ENCODE data around the gene PDE2A.

Gene PDE2A

DNA sequence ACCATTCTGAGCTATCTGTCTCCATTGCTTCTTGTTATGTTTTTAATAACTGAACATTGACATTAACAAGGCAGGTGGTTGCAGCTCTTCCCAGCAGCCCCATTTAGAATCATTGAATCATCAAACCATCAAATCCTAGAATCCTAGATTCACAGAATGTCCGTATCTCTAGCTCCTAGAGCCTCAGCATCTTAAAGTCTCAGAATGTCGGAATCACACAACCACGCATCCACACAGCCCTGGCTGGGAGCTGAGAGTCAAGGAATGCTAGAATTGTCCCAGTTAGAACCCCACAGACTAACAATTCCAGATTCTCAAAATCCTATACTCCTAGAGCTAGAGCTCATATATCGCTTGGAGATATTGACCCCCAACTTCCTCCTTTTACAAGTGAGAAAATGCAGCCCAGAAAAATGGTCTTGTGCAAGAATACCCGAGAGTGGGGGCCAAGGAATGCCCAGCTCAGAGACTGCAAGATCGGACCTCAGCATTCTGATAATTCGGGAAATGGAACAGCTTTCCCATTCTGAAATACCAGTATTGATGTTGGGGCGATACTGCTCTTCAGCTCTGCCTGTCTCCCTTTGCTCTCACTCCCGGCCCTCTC, 38.8 kb downstream of the PDE2A start:
- TF ChIP-seq GATA3 (IDR thresholded peaks at IDR 0.05; ENCODE audit: low read depth, low read length) = no peak
- no peak for TF ChIP-seq GATA2 (IDR thresholded peaks at IDR 0.05; ENCODE audit: low read depth, low read length)

DNA sequence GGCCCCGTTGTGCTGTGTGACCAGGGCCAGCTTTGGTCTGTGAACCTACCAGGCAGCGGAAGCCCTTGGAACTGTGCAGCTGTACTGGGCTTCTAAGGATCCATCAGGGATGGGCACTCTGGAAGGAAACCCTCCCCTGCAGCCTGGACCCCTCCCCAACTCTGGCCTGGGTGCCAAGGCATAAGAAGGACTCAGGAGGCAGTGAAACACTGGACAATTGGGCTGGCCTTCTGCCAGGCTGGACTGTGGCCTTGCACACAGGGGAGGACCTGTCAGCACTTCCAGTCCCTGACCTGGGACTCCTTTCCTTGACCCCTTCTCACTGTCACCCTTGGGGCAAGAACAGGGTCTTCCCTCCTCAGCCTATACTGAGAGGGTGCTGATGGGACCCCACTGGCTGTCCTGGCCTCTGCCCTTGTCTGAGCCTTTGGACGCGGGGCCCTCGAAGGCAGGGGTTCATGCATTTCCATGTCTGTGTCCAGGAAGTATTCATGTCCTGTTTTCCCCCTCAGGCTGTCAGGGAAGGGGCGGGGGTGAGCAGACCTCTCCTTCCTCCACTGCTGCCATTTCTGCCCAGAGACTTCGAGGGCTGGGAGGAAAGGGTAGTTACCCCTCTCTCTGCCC, 39.6 kb downstream of the PDE2A start:
- TF ChIP-seq GATA2 (IDR thresholded peaks at IDR 0.05; ENCODE audit: low read depth, low read length) = no peak
- no peak for TF ChIP-seq GATA3 (IDR thresholded peaks at IDR 0.05; ENCODE audit: low read depth, low read length)

DNA sequence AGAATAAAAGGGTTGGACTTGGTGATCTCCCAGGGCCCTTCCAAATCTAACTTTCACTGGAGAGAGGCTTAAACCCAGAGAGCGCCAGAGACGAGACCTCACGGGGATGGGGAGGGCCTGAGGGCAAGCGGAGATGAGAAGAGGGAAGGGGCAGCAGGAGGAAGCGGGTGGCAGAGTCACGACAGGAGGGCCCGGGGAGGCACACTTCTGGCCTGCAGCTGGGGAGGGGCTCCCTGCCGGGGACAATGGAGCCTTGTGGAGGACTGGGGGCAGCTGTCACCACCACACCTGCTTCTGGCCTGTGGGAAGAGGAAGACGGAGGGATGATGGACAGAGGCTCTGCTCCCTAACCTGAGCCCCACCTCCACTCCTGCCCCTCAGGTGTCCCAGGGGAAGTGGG, 40.2 kb downstream of the PDE2A start:
- TF ChIP-seq GATA3 (IDR thresholded peaks at IDR 0.05; ENCODE audit: low read depth, low read length) (no peak), GATA2 (IDR thresholded peaks at IDR 0.05; ENCODE audit: low read depth, low read length) (no peak)

DNA sequence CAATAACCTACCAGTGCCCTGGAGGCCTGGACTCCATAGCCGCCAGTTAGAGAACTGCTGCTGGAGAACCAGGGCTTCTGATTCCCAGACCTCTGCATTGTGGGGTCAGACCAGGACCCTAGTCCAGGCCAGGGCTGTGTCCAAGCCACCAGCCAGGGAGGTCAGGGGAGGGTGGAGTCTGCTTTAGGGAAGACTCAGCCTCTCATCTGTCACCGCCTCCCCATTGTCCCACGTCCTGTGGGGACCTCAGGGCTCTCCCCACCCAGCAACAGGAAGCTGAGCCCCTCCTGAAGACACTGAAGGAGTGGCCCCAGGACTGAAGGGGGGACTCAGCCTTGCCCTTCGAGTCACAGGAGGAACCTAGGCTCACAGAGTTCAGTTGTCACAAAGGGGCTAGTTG, 41.2 kb downstream of the PDE2A start:
- TF ChIP-seq GATA3 (IDR thresholded peaks at IDR 0.05; ENCODE audit: low read depth, low read length) (no peak), GATA2 (IDR thresholded peaks at IDR 0.05; ENCODE audit: low read depth, low read length) (no peak)

DNA sequence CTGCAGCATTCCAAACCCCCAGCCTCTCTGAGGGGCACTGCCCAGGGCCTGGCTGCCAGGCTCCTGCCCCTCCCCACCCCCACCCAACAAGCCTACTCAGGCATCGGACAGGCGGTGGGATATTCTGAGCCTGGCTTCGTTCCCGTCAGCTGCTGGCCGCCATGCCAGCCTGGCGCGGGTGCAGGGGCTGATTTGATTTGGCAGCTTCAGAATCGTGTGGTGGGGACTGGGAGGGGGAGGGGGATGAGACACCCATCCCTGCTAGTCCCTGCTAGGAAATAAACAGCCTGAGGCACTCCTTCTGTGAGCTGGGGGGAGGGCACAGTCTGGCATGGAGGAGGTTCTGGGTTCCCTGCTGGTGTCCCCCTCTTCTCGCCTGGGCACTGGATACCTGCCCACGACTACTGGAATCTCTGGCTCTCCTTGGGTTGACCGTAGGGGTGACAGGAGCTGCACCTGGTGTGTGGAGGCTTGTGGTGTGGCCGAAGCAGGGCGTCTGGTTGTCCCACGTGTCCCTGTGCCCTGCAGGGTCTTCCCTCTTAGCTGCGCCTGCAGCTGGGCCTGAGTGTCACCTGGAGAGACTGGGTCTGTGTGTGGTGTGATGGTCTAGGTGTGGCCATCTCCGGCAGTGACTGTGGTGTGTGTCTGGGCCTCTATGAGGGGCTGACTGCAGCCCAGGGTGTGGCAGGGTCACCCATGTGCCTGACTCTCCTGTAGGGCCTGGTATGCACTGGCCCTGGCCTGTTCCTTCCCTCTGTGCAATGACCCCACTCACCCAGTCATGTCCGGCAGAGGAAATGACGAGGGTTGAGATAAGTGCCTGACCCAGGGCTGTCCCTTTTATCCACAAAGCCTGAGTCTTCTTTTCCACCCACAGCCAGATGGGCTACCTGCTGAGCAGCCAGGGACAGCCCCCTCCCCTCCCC, 42.2 kb downstream of the PDE2A start:
- TF ChIP-seq GATA3 (IDR thresholded peaks at IDR 0.05; ENCODE audit: low read depth, low read length) = no peak
- no peak for TF ChIP-seq GATA2 (IDR thresholded peaks at IDR 0.05; ENCODE audit: low read depth, low read length)

DNA sequence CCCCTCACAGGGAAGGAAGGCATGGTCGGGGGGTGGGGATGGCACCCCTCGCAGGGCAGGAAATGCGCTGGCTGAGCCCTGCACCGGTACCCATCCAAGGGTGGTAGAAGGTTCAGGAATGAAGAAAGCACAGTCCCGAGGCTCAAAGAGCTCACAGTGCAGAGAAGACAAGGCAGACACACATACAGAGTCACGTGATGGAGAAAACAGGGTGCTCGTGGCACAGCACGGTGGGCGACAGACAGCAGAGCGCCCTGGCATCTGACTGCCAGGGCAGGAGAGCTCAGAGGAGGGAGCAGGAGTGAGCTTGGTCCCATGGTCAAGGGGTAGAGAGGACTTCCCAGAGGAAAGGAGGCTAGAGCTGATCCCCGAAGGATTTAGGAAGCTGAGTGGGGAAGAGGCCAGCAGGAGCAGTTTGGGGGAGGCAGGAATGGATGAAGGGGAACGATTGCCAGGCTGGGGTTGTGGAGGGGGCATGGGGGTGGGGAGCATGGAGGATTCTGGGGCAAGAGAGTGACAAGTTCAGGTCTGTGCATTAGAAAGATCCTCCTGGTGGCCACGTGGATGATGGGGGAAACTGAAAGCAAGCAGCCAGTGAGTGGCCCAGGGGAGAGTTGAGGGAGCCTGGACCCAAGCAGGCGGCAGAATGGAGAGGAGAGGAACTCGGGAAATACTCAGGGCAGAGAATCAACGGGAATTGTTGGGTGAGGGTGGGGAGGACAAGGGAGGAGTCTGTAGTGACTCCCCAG, 43.9 kb downstream of the PDE2A start:
- TF ChIP-seq GATA3 (IDR thresholded peaks at IDR 0.05; ENCODE audit: low read depth, low read length) (no peak), GATA2 (IDR thresholded peaks at IDR 0.05; ENCODE audit: low read depth, low read length) (no peak)

DNA sequence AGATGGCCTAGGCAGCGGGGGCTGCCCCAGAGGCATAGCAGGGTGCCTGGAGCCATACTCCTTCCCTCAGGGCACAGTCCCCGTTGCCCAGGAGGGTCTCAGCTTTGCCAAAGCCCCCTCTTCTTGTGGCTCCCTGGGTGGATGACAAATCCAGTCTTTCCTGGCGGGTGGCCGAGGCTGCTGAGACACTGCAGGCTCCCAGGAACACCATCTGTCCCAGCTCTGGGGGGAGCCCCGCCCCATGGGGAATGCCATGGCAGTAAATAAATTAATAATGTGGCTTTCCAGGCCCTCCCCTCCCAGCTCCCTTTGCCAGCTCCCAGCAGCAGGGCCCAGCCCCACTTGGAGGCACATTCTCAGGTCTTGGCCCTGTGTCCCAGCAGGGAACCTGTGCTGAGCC, 45.0 kb downstream of the PDE2A start:
- TF ChIP-seq GATA2 (IDR thresholded peaks at IDR 0.05; ENCODE audit: low read depth, low read length) = no peak
- no peak for TF ChIP-seq GATA3 (IDR thresholded peaks at IDR 0.05; ENCODE audit: low read depth, low read length)

DNA sequence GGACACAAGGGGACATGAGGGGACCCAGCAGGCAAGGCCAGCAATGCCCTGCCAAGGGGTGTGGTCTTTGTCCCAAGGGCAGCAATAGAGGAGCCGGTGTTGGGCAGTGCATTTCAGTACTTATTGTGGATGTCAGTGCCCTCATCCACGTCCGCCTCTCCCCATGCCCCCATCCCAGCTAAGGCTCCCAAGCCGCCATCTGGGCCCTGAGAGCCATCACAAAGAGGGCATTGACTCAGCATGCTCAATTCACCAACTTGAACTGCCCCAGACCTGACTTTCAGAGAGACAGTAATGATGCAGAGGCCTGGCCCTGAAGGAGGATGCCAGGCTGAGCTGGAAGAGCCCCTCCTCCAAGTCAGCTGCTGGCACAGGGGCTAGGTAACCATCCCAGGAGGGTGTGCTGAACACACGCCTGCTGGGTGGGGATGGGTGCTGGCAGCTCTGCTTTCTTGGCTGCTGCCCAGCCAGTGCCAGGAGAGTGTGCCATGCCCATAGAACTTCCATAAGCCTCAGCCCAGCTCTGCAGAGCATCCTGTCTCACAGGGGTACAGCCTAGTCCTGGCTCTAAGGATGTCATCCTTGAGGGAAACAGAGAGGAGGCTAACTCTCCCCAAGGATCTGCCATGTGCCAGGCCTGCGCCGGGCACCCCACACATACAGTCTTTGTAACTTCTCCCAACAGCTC, 46.5 kb downstream of the PDE2A start:
- TF ChIP-seq GATA3 (IDR thresholded peaks at IDR 0.05; ENCODE audit: low read depth, low read length) = no peak

DNA sequence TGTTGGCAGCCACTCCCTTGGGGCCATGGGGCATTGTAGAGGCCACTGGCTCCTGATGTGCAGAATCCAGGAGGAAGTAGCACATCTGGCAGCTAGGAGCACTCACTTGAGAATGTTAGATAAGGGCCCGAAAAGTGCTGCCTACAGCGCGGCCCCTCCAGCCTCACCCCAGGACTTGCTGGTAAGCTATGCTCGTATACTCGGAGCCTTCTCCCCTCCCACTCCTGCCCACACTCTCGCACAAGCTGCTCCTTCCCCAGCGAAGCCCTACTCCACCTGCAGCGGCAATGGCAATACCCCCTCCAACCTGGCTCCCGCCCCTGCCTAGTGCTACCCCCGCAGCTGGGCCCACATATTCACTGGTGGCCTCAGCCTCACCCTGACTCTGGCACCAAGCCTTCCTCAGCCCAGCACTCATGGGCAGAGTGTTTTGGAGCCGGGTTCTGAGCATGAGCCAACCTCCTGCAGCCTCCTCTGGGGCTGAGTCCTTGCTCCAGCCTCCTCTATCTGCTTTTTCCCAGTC, 47.7 kb downstream of the PDE2A start:
- no peak for TF ChIP-seq GATA2 (IDR thresholded peaks at IDR 0.05; ENCODE audit: low read depth, low read length)

DNA sequence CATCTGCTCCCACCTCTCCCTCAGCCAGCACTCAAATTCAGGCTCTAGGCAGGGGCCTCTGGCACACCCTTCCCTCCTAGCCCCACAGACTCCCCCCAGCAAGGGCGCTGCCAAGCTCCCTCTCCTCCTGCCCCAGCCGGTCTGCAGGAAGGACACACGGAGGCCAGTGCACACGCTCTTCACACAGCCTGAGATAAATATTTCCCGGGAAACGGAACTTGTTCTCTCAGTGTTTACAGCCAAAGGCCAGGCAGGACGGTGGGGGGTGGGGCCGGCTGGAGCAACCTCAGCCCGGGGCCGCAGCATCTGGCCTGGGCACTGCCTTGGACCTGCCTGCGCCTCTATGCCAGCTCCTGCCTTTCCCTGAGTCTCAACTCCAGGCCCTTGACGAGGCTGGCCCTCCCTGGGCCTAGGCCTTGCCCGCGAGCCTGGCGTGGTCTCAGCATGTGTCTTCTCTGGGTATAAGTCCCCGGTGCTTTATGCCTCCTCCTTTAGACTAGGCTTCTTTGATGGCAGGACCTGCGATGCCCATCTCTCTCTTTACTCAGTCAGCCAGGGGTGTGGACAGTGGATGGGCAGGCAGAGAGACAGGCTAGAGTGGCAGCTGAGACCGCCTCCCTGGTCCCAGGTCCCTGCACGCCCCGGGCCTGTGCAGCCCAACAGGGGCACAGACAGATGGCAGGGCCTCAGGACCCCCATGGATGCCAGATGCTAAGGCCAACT, 48.4 kb downstream of the PDE2A start:
- TF ChIP-seq GATA3 (IDR thresholded peaks at IDR 0.05; ENCODE audit: low read depth, low read length) = no peak
- TF ChIP-seq GATA2 (IDR thresholded peaks at IDR 0.05; ENCODE audit: low read depth, low read length) = no peak

DNA sequence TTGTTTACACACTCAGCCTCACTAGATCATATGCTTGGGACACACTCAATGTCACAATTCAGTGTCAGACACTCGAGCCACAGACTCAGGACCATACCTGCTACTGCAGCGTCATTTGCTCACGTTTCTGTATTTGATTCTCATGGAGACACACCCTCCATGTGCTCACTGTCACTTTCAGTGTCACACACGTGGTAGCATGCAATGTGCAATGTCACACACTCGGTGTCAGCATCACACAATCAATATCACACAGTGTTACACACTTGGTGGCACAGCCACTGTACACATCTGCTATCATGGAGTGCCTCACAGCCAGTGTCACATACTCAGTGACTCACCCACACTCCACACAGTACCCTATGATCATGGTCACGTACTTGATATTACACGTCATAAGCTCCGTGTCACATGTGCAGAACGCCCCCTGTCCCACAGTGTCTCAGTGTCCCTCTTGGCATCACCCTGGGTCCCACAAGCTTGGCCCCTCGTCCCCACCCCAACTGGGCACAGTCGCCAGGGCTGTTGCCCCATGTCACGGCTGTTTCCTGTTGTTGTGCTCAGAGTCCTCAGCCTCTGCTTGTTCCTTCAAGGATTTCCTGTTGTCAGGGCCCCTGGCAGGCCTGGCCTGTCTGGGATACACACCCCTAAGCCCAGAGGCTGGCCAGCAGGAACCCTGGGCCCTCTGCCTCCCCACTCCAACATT, 49.6 kb downstream of the PDE2A start:
- no peak for TF ChIP-seq GATA3 (IDR thresholded peaks at IDR 0.05; ENCODE audit: low read depth, low read length)
- no peak for TF ChIP-seq GATA2 (IDR thresholded peaks at IDR 0.05; ENCODE audit: low read depth, low read length)

DNA sequence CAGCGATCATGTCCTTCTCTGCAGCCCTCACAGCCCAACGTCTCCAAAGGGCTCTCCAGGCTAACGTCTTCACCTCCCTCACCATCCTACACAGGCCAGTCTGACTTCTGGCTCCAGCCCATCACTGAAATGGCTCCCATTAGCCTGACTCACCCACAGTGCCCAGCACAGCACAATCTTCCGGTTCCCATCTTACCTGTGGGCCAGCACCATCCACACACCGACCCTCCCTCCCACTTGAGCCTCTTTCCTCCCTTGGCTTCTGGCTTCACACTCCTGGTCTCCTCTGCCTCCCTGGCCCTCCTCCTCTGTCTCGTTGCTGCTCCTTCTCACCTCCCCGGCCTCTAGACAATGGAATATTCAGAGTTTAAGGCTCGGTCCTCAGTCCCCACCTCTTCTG, 51.2 kb downstream of the PDE2A start:
- no peak for TF ChIP-seq GATA2 (IDR thresholded peaks at IDR 0.05; ENCODE audit: low read depth, low read length)
